ENCODE data around the gene OR8B3. TPM values are rescaled to one million over a fixed set of nuclear protein-coding genes. Genes with fewer than 3 reads are reported as not detected.

Gene OR8B3
- total RNA-seq, result not detected
- long read RNA-seq, donor 1, result 0 reads
- long read RNA-seq, donor 2, result 0 reads

- TF ChIP-seq, protein P1, sequence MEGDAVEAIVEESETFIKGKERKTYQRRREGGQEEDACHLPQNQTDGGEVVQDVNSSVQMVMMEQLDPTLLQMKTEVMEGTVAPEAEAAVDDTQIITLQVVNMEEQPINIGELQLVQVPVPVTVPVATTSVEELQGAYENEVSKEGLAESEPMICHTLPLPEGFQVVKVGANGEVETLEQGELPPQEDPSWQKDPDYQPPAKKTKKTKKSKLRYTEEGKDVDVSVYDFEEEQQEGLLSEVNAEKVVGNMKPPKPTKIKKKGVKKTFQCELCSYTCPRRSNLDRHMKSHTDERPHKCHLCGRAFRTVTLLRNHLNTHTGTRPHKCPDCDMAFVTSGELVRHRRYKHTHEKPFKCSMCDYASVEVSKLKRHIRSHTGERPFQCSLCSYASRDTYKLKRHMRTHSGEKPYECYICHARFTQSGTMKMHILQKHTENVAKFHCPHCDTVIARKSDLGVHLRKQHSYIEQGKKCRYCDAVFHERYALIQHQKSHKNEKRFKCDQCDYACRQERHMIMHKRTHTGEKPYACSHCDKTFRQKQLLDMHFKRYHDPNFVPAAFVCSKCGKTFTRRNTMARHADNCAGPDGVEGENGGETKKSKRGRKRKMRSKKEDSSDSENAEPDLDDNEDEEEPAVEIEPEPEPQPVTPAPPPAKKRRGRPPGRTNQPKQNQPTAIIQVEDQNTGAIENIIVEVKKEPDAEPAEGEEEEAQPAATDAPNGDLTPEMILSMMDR (IDR thresholded peaks at IDR 0.05), result no peak
- no peak for DNase-seq
- no peaks in the 10 kb centered on the region for H3K4me1 ChIP-seq (ENCODE audit: low read depth)
- no peak for ATAC-seq
- intact Hi-C loops (cut with DNase I, micrococcal nuclease), result no loop called here
- no peaks in the 10 kb centered on the region for H3K9me3 ChIP-seq
- H3K36me3 ChIP-seq (ENCODE audit: low read depth), result no peaks in the 10 kb centered on the region
- H3K4me3 ChIP-seq, result no peak within 1 kb of the TSS
These were observed at the start of gene OR8B3 for GRCh38 chr11:124398924-124399323. OR8B3 (minus strand) TSS chr11:124399024; CDS start chr11:124397351, 1,673 bp downstream.

- no peak overlapping the region for H3K4me3 ChIP-seq
- TF ChIP-seq, protein P1 (IDR thresholded peaks at IDR 0.05), result no peak
- no peak for DNase-seq
These were observed 48.1 kb upstream of the OR8B3 start for GRCh38 chr11:124446916-124447315.

DNA sequence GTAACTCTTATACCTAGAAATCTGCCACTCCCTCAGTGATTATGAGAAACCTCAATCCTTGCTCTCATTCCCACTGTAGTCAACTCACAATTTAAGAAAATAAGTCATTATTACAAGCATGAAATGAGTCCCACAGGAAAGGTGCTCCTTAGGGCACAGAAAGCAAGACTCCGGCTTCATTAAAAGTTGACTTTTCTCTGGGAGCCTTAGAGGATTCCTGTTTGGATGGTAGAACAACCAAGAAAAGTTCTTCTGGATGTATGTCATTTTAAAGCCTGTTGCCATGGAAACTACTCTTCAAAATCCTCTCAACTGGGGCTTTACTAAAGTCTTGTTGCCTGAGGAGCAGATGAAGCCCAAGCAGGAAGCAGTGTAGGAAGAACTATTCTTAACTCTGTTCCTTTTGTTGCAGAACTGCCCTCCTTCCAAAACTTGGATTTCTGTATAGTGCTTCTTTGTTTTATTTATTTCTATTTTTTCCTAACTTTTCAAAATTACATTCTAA lies 46.9 kb upstream of the OR8B3 start, which contains the start of gene OR8B8:
TSS of gene OR8B8 (minus strand) at position 51 of the 505 bp plus-strand sequence. CDS start 4,611 bp downstream, outside the sequence.
- no peak within 1 kb of the TSS for H3K4me3 ChIP-seq
- ATAC-seq (no peak), DNase-seq (no peak)
- H3K9me3 ChIP-seq, result no peaks in the 10 kb centered on the region
- TF ChIP-seq, protein P1 (IDR thresholded peaks at IDR 0.05), result no peak
- no peaks in the 10 kb centered on the region for H3K4me1 ChIP-seq (ENCODE audit: low read depth)
- H3K36me3 ChIP-seq (ENCODE audit: low read depth), result no peaks in the 10 kb centered on the region
- intact Hi-C loops (cut with DNase I, micrococcal nuclease), result no loop called here

More at GRCh38 chr11:124446916-124447315, 48.1 kb upstream of the OR8B3 start:
- intact Hi-C loops (cut with DNase I, micrococcal nuclease), result no loop called here
- no peak for ATAC-seq
- Histone ChIP-seq H3K4me1 (ENCODE audit: low read depth) (no peaks in the 10 kb centered on the region), H3K9me3 (no peaks in the 10 kb centered on the region), H3K36me3 (ENCODE audit: low read depth) (no peaks in the 10 kb centered on the region)

GRCh38 chr11:124442847-124443246 lies 44.0 kb upstream of the OR8B3 start:
- Histone ChIP-seq H3K36me3 (ENCODE audit: low read depth) (no peaks in the 10 kb centered on the region), H3K9me3 (no peaks in the 10 kb centered on the region), H3K4me3 (no peak overlapping the region), H3K4me1 (ENCODE audit: low read depth) (no peaks in the 10 kb centered on the region)
- no peak for DNase-seq
- no peak for ATAC-seq
- intact Hi-C loops (cut with DNase I, micrococcal nuclease), result no loop called here
- TF ChIP-seq, protein P1 (IDR thresholded peaks at IDR 0.05), result no peak

- no peaks in the 10 kb centered on the region for H3K4me1 ChIP-seq (ENCODE audit: low read depth)
- H3K36me3 ChIP-seq (ENCODE audit: low read depth), result no peaks in the 10 kb centered on the region
- no peaks in the 10 kb centered on the region for H3K9me3 ChIP-seq
- no peak for ATAC-seq
- TF ChIP-seq, protein P1 (IDR thresholded peaks at IDR 0.05), result no peak
- H3K4me3 ChIP-seq, result no peak overlapping the region
- intact Hi-C loops (cut with DNase I, micrococcal nuclease), result no loop called here
- no peak for DNase-seq
These were observed 43.6 kb upstream of the OR8B3 start for GRCh38 chr11:124442442-124442841.

GRCh38 chr11:124441519-124441918 lies 42.7 kb upstream of the OR8B3 start:
- Histone ChIP-seq H3K4me1 (ENCODE audit: low read depth) (no peaks in the 10 kb centered on the region), H3K9me3 (no peaks in the 10 kb centered on the region), H3K36me3 (ENCODE audit: low read depth) (no peaks in the 10 kb centered on the region), H3K4me3 (no peak overlapping the region)
- ATAC-seq (no peak), DNase-seq (no peak)
- TF ChIP-seq, protein P1 (IDR thresholded peaks at IDR 0.05), result no peak
- intact Hi-C loops (cut with DNase I, micrococcal nuclease), result no loop called here

All from mucosa of descending colon (tissue), 3 donors.